Activated CD4-positive, alpha-beta memory T cell treated with anti-CD3 and anti-CD28 coated beads for 36 hours (primary cell): ENCODE data around the gene RIOX2. TPM values are rescaled to one million over a fixed set of nuclear protein-coding genes. Genes with fewer than 3 reads are reported as not detected.
"Not testable (repeated sequence)": the region's sequence is repeated elsewhere in the genome, so short reads cannot be mapped to it uniquely, and the experiment has no call there.

Experiments used
- CTCF ChIA-PET: fragments of 350-600 bp; sonication (Branson Sonifier 250); formaldehyde crosslinking; loops from one replicate; lab custom pipeline; 2021; ENCODE audit warnings: antibody characterized with exemption, inconsistent platforms; lab: Charles Lee
- POLR2A ChIA-PET: fragments of 350-600 bp; sonication (Branson Sonifier 250); formaldehyde crosslinking; loops from one replicate; lab custom pipeline; 2021; ENCODE audit warnings: antibody characterized with exemption; lab: Charles Lee
- DNase-seq: peaks from one replicate; pipeline ENCODE4 v3.0.0-alpha.2; 2020
- H3K27ac Mint-ChIP-seq: one replicate; pipeline ENCODE4 v1.8.0; 2021; ENCODE audit warnings: mixed read lengths
- H3K27me3 Mint-ChIP-seq: one replicate; pipeline ENCODE4 v1.8.0; 2021; ENCODE audit warnings: mixed read lengths
- H3K36me3 Mint-ChIP-seq: one replicate; pipeline ENCODE4 v1.8.0; 2021; ENCODE audit warnings: mixed read lengths
- H3K4me1 Mint-ChIP-seq: one replicate; pipeline ENCODE4 v1.8.0; 2021; ENCODE audit warnings: low read depth, mixed read lengths
- H3K4me3 Mint-ChIP-seq: one replicate; pipeline ENCODE4 v1.8.0; 2021; ENCODE audit warnings: mild to moderate bottlenecking, mixed read lengths
- H3K9me3 Mint-ChIP-seq: one replicate; pipeline ENCODE4 v1.8.0; 2021; ENCODE audit warnings: mixed read lengths
- intact Hi-C: fragments of 100-400 bp; cut with micrococcal nuclease; formaldehyde crosslinking; loops from one replicate; pipeline ENCODE4 v1.15.1; 2023
- total RNA-seq, 2 experiments: library from RNA; stranded (reverse); gene quantifications; one replicate each; pipeline ENCODE4 v1.2.3, GENCODE V29; 2021

Gene RIOX2
- total RNA-seq, 2 experiments from 2014 or later: 35.9 to 36.1 TPM

DNA sequence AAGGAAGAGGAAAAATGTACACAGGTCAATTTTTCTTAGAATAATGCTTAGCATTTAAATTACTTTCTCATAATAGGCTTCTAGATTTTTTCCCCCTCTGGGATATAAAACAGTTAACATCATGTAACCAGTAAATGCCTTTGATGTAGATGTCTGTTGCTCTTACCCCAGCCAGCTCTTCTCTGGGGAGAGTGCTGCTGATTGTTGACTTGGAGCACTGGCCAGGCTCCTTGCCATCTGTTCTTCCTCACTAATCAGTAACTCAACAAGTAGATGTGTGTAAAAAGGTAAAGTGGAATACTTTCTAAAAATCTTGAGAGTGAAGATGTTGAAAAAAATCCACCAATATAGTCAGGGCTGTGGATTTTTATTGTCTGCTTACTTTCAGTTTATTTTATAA is 42.2 kb downstream of the RIOX2 start:
- CTCF ChIA-PET: no interaction called here
- Mint-ChIP-seq H3K36me3 (peaks cover 6% of the 10 kb centered on the region), H3K4me3 (no peak overlapping the region), H3K27ac (no peak overlapping the region), H3K4me1 (peaks cover 3% of the 10 kb centered on the region), H3K9me3 (no peaks in the 10 kb centered on the region), H3K27me3 (no peaks in the 10 kb centered on the region)
- intact Hi-C loops: no loop called here
- no peak for DNase-seq
- POLR2A ChIA-PET: no interaction called here

GRCh38 chr3:97928986-97929385 is 43.2 kb downstream of the RIOX2 start:
- Mint-ChIP-seq H3K27ac (no peak overlapping the region), H3K27me3 (no peaks in the 10 kb centered on the region), H3K9me3 (no peaks in the 10 kb centered on the region), H3K4me3 (no peak overlapping the region), H3K4me1 (no peaks in the 10 kb centered on the region), H3K36me3 (peaks cover 11% of the 10 kb centered on the region)
- intact Hi-C loops: no loop called here
- DNase-seq: no peak
- ChIA-PET POLR2A (no interaction called here), CTCF (interaction anchor here (1.3 kb wide), 1 partner anchor 19 kb away, joined by 3 read pairs; no protein-coding TSS in a partner anchor)

- POLR2A ChIA-PET: no interaction called here
- intact Hi-C loops: no loop called here
- H3K27me3 Mint-ChIP-seq: no peaks in the 10 kb centered on the region
- CTCF ChIA-PET: no interaction called here
- no peak overlapping the region for H3K27ac Mint-ChIP-seq
- peaks cover 18% of the 10 kb centered on the region for H3K36me3 Mint-ChIP-seq
- H3K4me1 Mint-ChIP-seq: no peaks in the 10 kb centered on the region
- H3K9me3 Mint-ChIP-seq: no peaks in the 10 kb centered on the region
- H3K4me3 Mint-ChIP-seq: no peak overlapping the region
- DNase-seq: no peak
These were observed 44.5 kb downstream of the RIOX2 start for GRCh38 chr3:97927704-97928103.

- intact Hi-C loops: no loop called here
- Mint-ChIP-seq H3K27ac (no peak overlapping the region), H3K4me3 (no peak overlapping the region), H3K27me3 (no peaks in the 10 kb centered on the region), H3K4me1 (peaks cover 10% of the 10 kb centered on the region), H3K36me3 (peaks cover 53% of the 10 kb centered on the region), H3K9me3 (no peaks in the 10 kb centered on the region)
- DNase-seq: no peak
- ChIA-PET CTCF (no interaction called here), POLR2A (no interaction called here)
These were observed 54.3 kb downstream of the RIOX2 start for GRCh38 chr3:97917813-97918536.

GRCh38 chr3:97916576-97916975 is 55.7 kb downstream of the RIOX2 start:
- intact Hi-C loops: no loop called here
- Mint-ChIP-seq H3K27me3 (no peaks in the 10 kb centered on the region), H3K4me1 (peaks cover 14% of the 10 kb centered on the region), H3K9me3 (no peaks in the 10 kb centered on the region), H3K36me3 (peaks cover 43% of the 10 kb centered on the region), H3K4me3 (no peak overlapping the region), H3K27ac (no peak overlapping the region)
- POLR2A ChIA-PET: no interaction called here
- CTCF ChIA-PET: no interaction called here
- no peak for DNase-seq

DNA sequence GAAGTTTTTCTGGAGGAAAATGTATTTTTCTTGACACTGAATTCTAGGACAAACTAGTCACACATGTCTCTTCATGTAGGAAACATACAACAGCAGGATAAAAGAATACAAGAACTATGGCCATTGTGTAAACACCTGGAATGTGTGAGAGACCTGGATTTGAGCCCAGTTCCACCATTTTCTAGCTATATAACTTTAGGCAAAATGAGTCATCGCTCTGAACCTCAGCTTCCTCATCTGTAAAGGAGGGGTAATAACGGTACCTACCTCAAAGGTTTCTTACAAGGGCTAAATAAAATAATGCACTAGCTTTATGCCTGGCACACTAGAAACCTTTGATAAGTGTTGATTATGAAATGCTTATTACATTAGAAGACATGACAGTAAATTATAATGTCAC is 57.8 kb downstream of the RIOX2 start:
- Mint-ChIP-seq H3K4me1 (peaks cover 28% of the 10 kb centered on the region), H3K4me3 (no peak overlapping the region), H3K27ac (peak overlapping the region; percentile 18), H3K36me3 (peaks cover 34% of the 10 kb centered on the region), H3K9me3 (no peaks in the 10 kb centered on the region), H3K27me3 (no peaks in the 10 kb centered on the region)
- intact Hi-C loops: loop anchor here (5.0 kb wide), 1 partner anchor 58 kb away; the partner anchor contains the start of gene RIOX2
- POLR2A ChIA-PET: interaction anchor here (1.0 kb wide), 1 partner anchor 40 kb away, joined by 4 read pairs; no protein-coding TSS in a partner anchor
- no peak for DNase-seq
- CTCF ChIA-PET: interaction anchor here (1.1 kb wide), 1 partner anchor 108 kb away, joined by 3 read pairs; no protein-coding TSS in a partner anchor

DNA sequence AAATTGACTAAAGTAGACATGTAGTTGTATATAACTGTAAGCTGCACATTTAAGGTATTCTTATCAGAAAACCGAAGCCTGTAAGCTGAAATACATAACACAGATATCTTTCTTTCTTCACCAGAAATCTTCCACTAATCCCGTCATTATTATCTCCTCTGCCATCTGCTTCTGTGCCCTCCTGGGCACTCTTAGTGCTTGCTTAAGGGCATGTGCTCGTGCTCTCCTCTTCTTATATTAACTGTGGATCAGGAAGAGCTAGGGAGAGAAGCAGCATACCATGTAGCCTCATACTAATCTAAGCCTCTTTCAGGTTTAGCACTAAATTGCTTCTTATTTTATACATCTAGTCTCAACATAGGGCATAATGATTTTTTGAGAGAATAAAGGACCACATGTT is 60.8 kb downstream of the RIOX2 start:
- H3K4me3 Mint-ChIP-seq: no peak overlapping the region
- peak overlapping the region; percentile 88 for H3K27ac Mint-ChIP-seq
- intact Hi-C loops: loop anchor here (2.0 to 5.0 kb wide), 3 partner anchors 39 to 91 kb away; partner anchors contain the start of gene RIOX2
- peaks cover 4% of the 10 kb centered on the region for H3K9me3 Mint-ChIP-seq
- H3K36me3 Mint-ChIP-seq: peaks cover 15% of the 10 kb centered on the region
- H3K4me1 Mint-ChIP-seq: peaks cover 28% of the 10 kb centered on the region
- POLR2A ChIA-PET: no interaction called here
- CTCF ChIA-PET: no interaction called here
- DNase-seq: no peak
- H3K27me3 Mint-ChIP-seq: no peaks in the 10 kb centered on the region

- ChIA-PET CTCF (no interaction called here), POLR2A (no interaction called here)
- Mint-ChIP-seq H3K9me3 (peaks cover 4% of the 10 kb centered on the region), H3K27ac (peak overlapping the region; percentile 88), H3K4me1 (peaks cover 28% of the 10 kb centered on the region), H3K27me3 (no peaks in the 10 kb centered on the region), H3K36me3 (peaks cover 13% of the 10 kb centered on the region), H3K4me3 (peak overlapping the region; percentile 77)
- DNase-seq: no peak
- intact Hi-C loops: loop anchor here (2.0 to 5.0 kb wide), 3 partner anchors 38 to 90 kb away; partner anchors contain the start of gene RIOX2
These were observed 61.3 kb downstream of the RIOX2 start for GRCh38 chr3:97910931-97911351.

- peak; percentile 35 for DNase-seq
- H3K4me1 Mint-ChIP-seq: peaks cover 28% of the 10 kb centered on the region
- H3K9me3 Mint-ChIP-seq, CTCF ChIA-PET, H3K36me3 Mint-ChIP-seq, H3K27me3 Mint-ChIP-seq, POLR2A ChIA-PET: not testable (repeated sequence)
- H3K27ac Mint-ChIP-seq: peak overlapping the region; percentile 88
- intact Hi-C loops: loop anchor here (2.0 to 5.0 kb wide), 3 partner anchors 38 to 90 kb away; partner anchors contain the start of gene RIOX2
- peak overlapping the region; percentile 77 for H3K4me3 Mint-ChIP-seq
These were observed 61.9 kb downstream of the RIOX2 start for GRCh38 chr3:97910236-97910831.

DNA sequence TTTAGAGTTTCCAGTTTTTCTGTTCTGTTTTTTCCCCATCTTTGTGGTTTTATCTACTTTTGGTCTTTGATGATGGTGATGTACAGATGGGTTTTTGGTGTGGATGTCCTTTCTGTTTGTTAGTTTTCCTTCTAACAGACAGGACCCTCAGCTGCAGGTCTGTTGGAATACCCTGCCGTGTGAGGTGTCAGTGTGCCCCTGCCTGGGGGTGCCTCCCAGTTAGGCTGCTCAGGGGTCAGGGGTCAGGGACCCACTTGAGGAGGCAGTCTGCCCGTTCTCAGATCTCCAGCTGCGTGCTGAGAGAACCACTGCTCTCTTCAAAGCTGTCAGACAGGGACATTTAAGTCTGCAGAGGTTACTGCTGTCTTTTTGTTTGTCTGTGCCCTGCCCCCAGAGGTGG is 62.4 kb downstream of the RIOX2 start:
- DNase-seq, H3K36me3 Mint-ChIP-seq, H3K27me3 Mint-ChIP-seq, H3K9me3 Mint-ChIP-seq, POLR2A ChIA-PET, CTCF ChIA-PET, H3K4me3 Mint-ChIP-seq, H3K27ac Mint-ChIP-seq: not testable (repeated sequence)
- intact Hi-C loops: loop anchor here (2.0 to 5.0 kb wide), 3 partner anchors 37 to 89 kb away; partner anchors contain the start of gene RIOX2
- H3K4me1 Mint-ChIP-seq: peaks cover 28% of the 10 kb centered on the region

DNA sequence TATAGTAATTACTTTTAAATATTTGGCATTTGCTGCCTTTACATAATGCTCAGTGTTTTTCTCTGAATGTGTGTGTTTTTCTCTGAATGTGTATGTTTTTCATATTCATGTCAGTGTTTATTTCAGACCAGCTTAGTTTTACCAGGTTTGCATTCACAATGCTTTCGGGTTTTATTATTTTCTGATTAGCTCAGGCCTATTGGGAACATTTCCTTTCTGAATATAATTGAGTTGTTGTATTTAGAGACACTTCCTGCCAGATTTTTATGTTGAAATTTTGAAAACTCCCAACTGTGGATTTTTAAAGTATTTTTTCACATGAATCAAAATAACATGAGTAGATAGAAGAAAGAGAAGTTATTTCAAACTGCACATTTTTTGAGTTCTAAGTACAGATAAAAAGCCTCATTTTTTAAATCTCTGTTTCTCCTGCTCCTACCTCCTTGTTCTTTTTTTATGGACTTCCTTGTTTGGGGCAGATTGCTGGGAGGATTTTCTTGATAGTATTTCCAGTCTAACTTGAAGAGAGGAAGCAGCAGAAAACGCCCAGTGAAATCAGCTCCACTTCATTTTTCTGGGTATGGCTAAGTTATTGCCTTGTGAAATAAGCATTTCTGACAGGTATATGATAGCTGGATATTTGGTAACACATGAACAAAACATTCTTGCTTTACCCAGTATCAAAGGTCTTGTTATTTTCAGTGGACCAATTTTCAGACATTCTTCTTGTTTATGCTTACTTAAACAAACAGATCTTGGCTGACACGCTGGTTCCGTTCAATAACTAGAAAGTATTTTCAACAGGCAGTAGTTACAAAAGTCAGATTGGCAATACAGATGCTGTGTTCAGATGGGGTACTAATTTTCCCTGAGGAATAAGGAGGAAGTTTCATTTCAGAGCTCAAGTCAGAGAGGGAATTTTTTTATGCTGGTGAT is 70.7 kb downstream of the RIOX2 start:
- Mint-ChIP-seq H3K4me3 (no peak overlapping the region), H3K9me3 (peaks cover 22% of the 10 kb centered on the region), H3K27ac (no peak overlapping the region), H3K4me1 (peaks cover 2% of the 10 kb centered on the region), H3K36me3 (peaks cover 28% of the 10 kb centered on the region), H3K27me3 (no peaks in the 10 kb centered on the region)
- POLR2A ChIA-PET: no interaction called here
- intact Hi-C loops: no loop called here
- CTCF ChIA-PET: no interaction called here
- no peak for DNase-seq

DNA sequence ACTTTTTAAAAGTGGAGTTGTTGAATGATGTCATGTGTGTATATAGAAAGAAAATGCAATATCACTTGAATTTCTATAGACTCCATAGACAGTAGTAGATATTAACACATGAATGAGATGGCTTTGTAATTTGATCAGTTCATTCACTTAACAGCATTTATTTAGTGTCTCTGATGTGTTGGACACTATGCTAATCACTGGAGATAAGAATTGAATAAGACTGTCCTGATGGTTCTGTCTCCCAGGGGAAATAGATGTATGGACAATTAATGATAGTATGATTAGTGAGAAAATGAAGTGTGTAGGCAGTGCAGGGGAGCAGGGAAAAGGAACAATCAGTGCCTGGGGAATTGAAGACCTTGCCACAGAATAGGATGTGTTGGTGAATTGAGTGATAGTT is 72.9 kb downstream of the RIOX2 start:
- H3K27ac Mint-ChIP-seq: no peak overlapping the region
- no peak overlapping the region for H3K4me3 Mint-ChIP-seq
- no peak for DNase-seq
- peaks cover 36% of the 10 kb centered on the region for H3K36me3 Mint-ChIP-seq
- H3K4me1 Mint-ChIP-seq: peaks cover 2% of the 10 kb centered on the region
- ChIA-PET CTCF (no interaction called here), POLR2A (no interaction called here)
- no peaks in the 10 kb centered on the region for H3K27me3 Mint-ChIP-seq
- intact Hi-C loops: no loop called here
- peaks cover 17% of the 10 kb centered on the region for H3K9me3 Mint-ChIP-seq
